WTC11 (cell line): ENCODE results near the gene SFMBT1. TPM values are rescaled to one million over a fixed set of nuclear protein-coding genes. Genes with fewer than 3 reads are reported as not detected.

Experiments
- ATAC-seq: fragments of 200-7000 bp; cut with Tn5 transposase; 2 replicates; pipeline ENCODE4 v1.10.0; 2021; ENCODE audit warnings: mild to moderate bottlenecking, moderate library complexity
- CTCF ChIA-PET: fragments of 300-600 bp; sonication (Branson Sonifier 250); formaldehyde crosslinking; loops from one replicate; lab custom pipeline; 2021; ENCODE audit warnings: antibody characterized with exemption; lab: Charles Lee
- POLR2A ChIA-PET: fragments of 350-600 bp; sonication (Branson Sonifier 250); formaldehyde crosslinking; loops from one replicate; lab custom pipeline; 2021; ENCODE audit warnings: antibody characterized with exemption; lab: Charles Lee
- DNase-seq: peaks from one replicate; pipeline ENCODE4 v3.0.0; 2021; ENCODE audit warnings: low spot score
- H3K27ac Mint-ChIP-seq: 2 replicates; pipeline ENCODE4 v1.8.0; 2021; ENCODE audit warnings: mixed read lengths
- H3K27me3 Mint-ChIP-seq: 2 replicates; pipeline ENCODE4 v1.8.0; 2021; ENCODE audit warnings: low read depth, mild to moderate bottlenecking, moderate library complexity, mixed read lengths
- H3K36me3 Mint-ChIP-seq: 2 replicates; pipeline ENCODE4 v1.8.0; 2021; ENCODE audit warnings: mixed read lengths
- H3K4me1 Mint-ChIP-seq: 2 replicates; pipeline ENCODE4 v1.8.0; 2022; ENCODE audit warnings: mixed read lengths
- H3K4me3 Mint-ChIP-seq: 2 replicates; pipeline ENCODE4 v1.8.0; 2021; ENCODE audit warnings: mild to moderate bottlenecking, moderate library complexity, mixed read lengths
- H3K9me3 Mint-ChIP-seq: 2 replicates; pipeline ENCODE4 v1.8.0; 2021; ENCODE audit warnings: mixed read lengths
- AR ChIP-seq: fragments of 250-450 bp; sonication (Bioruptor Pico); IDR thresholded peaks from 2 replicates; pipeline ENCODE4 v1.9.0; 2021; ENCODE audit warnings: mild to moderate bottlenecking
- ATF2 ChIP-seq: sonication (generic); formaldehyde crosslinking; IDR thresholded peaks from 2 replicates; pipeline ENCODE4 v1.8.1; 2022; ENCODE audit warnings: low read depth, missing genetic modification reagents, borderline replicate concordance
- CDX4 ChIP-seq: fragments of 250-450 bp; sonication (Bioruptor Pico); IDR thresholded peaks from 2 replicates; pipeline ENCODE4 v1.9.0; 2021; ENCODE audit warnings: moderate library complexity, mild to moderate bottlenecking, inconsistent platforms, borderline replicate concordance
- CREB1 ChIP-seq: sonication (generic); formaldehyde crosslinking; IDR thresholded peaks from 2 replicates; pipeline ENCODE4 v1.8.0; 2023; ENCODE audit warnings: mild to moderate bottlenecking, missing genetic modification reagents
- CREM ChIP-seq: sonication (generic); formaldehyde crosslinking; IDR thresholded peaks from 2 replicates; pipeline ENCODE4 v1.8.1; 2022; ENCODE audit warnings: mild to moderate bottlenecking, missing genetic modification reagents, moderate library complexity
- E2F4 ChIP-seq: sonication (generic); formaldehyde crosslinking; IDR thresholded peaks from 2 replicates; pipeline ENCODE4 v1.8.1; 2022; ENCODE audit warnings: low read depth, mild to moderate bottlenecking, moderate library complexity, missing genetic modification reagents, borderline replicate concordance
- E2F5 ChIP-seq: sonication (generic); formaldehyde crosslinking; IDR thresholded peaks from 2 replicates; pipeline ENCODE4 v1.8.1; 2022; ENCODE audit warnings: mild to moderate bottlenecking, moderate library complexity, missing genetic modification reagents
- HMGXB4 ChIP-seq: sonication (generic); formaldehyde crosslinking; IDR thresholded peaks from 2 replicates; pipeline ENCODE4 v1.8.1; 2023; ENCODE audit warnings: mild to moderate bottlenecking, moderate library complexity, missing genetic modification reagents
- IRF1 ChIP-seq: sonication (generic); formaldehyde crosslinking; IDR thresholded peaks from 2 replicates; pipeline ENCODE4 v1.8.0; 2023; ENCODE audit warnings: missing genetic modification reagents
- JAZF1 ChIP-seq: fragments of 250-450 bp; sonication (Bioruptor Pico); IDR thresholded peaks from 2 replicates; pipeline ENCODE4 v1.9.0; 2021; ENCODE audit warnings: moderate library complexity, mild to moderate bottlenecking, inconsistent platforms
- KAT7 ChIP-seq: sonication (generic); formaldehyde crosslinking; IDR thresholded peaks from 2 replicates; pipeline ENCODE4 v1.8.1; 2023; ENCODE audit warnings: missing genetic modification reagents, mild to moderate bottlenecking, borderline replicate concordance
- NFATC4 ChIP-seq: fragments of 250-450 bp; sonication (Bioruptor Pico); IDR thresholded peaks from 2 replicates; pipeline ENCODE4 v1.9.0; 2021; ENCODE audit warnings: mild to moderate bottlenecking
- NR1H2 ChIP-seq: sonication (generic); formaldehyde crosslinking; IDR thresholded peaks from 2 replicates; pipeline ENCODE4 v1.9.0; 2021; ENCODE audit warnings: mild to moderate bottlenecking, moderate library complexity, missing genetic modification reagents
- RELA ChIP-seq: sonication (generic); formaldehyde crosslinking; IDR thresholded peaks from 2 replicates; pipeline ENCODE4 v1.8.1; 2022; ENCODE audit warnings: missing genetic modification reagents, mild to moderate bottlenecking, borderline replicate concordance
- SOX15 ChIP-seq: fragments of 250-450 bp; sonication (Bioruptor Pico); IDR thresholded peaks from 2 replicates; pipeline ENCODE4 v1.9.0; 2021; ENCODE audit warnings: mild to moderate bottlenecking
- STAT6 ChIP-seq: sonication (generic); formaldehyde crosslinking; conservative IDR thresholded peaks from 2 replicates; pipeline ENCODE4 v1.8.1; 2023; ENCODE audit warnings: mild to moderate bottlenecking, low read depth, missing genetic modification reagents, moderate library complexity
- USF2 ChIP-seq: sonication (generic); formaldehyde crosslinking; IDR thresholded peaks from 2 replicates; pipeline ENCODE4 v1.8.1; 2023; ENCODE audit warnings: mild to moderate bottlenecking, missing genetic modification reagents, moderate library complexity
- ZMAT4 ChIP-seq: fragments of 250-450 bp; sonication (Bioruptor Pico); IDR thresholded peaks from 2 replicates; pipeline ENCODE4 v1.9.0; 2021; ENCODE audit warnings: mild to moderate bottlenecking
- ZNF423 ChIP-seq: fragments of 250-450 bp; sonication (Bioruptor Pico); IDR thresholded peaks from 2 replicates; pipeline ENCODE4 v2.1.2; 2022; ENCODE audit warnings: mild to moderate bottlenecking, moderate library complexity
- ZNF512 ChIP-seq: sonication (generic); formaldehyde crosslinking; IDR thresholded peaks from 2 replicates; pipeline ENCODE4 v1.8.1; 2022; ENCODE audit warnings: missing genetic modification reagents, borderline replicate concordance
- ZNF671 ChIP-seq: fragments of 250-450 bp; sonication (Bioruptor Pico); IDR thresholded peaks from 2 replicates; pipeline ENCODE4 v1.8.0; 2021; ENCODE audit warnings: mild to moderate bottlenecking
- total RNA-seq: library from RNA; stranded (reverse); gene quantifications from 3 replicates; pipeline ENCODE4 v1.2.3, GENCODE V29; 2021

Gene SFMBT1
- total RNA-seq, 1 experiment from 2014 or later: 20.9 TPM

- TF ChIP-seq ZNF423 (CRISPR knock-in tag) (no peak), E2F4 (CRISPR knock-in tag) (no peak), ATF2 (CRISPR knock-in tag) (no peak), ZNF512 (CRISPR knock-in tag) (no peak), ZMAT4 (no peak), CREM (no peak), NFATC4 (CRISPR knock-in tag) (no peak), SOX15 (no peak), RELA (CRISPR knock-in tag) (no peak), JAZF1 (CRISPR knock-in tag) (no peak), CDX4 (CRISPR knock-in tag) (no peak), HMGXB4 (CRISPR knock-in tag) (no peak), USF2 (no peak)
These were observed 154.2 kb downstream of the SFMBT1 start (continued) for GRCh38 chr3:52891615-52892081.

- H3K4me3 Mint-ChIP-seq: no peak overlapping the region
- peaks cover 8% of the 10 kb centered on the region for H3K4me1 Mint-ChIP-seq
- H3K36me3 Mint-ChIP-seq: no peaks in the 10 kb centered on the region
- H3K27ac Mint-ChIP-seq: no peak overlapping the region
- CTCF ChIA-PET: interaction anchor here (1.5 kb wide), 1 partner anchor 12 kb away, joined by 4 read pairs; no protein-coding TSS in a partner anchor
- H3K27me3 Mint-ChIP-seq: no peaks in the 10 kb centered on the region
- no peaks in the 10 kb centered on the region for H3K9me3 Mint-ChIP-seq
- no peak for DNase-seq
- POLR2A ChIA-PET: interaction anchor here (0.5 kb wide), 1 partner anchor 46 kb away, joined by 3 read pairs; no protein-coding TSS in a partner anchor
- ATAC-seq: no peak
- TF ChIP-seq ZNF671 (CRISPR knock-in tag) (no peak), CREB1 (no peak), NR1H2 (CRISPR knock-in tag) (no peak), IRF1 (CRISPR knock-in tag) (no peak), KAT7 (no peak), STAT6 (no peak), AR (CRISPR knock-in tag) (no peak), E2F5 (CRISPR knock-in tag) (no peak)
These were observed 154.7 kb downstream of the SFMBT1 start for GRCh38 chr3:52891164-52891563.
